Activated CD4-positive, alpha-beta T cell treated with anti-CD3 and anti-CD28 coated beads, Interleukin-2, amount 50 U/mL, for 4 hours (primary cell): ENCODE results near the gene CRX.
"Not testable (repeated sequence)": the region's sequence is repeated elsewhere in the genome, so short reads cannot be mapped to it uniquely, and the experiment has no call there.

ENCODE experiments used
- DNase-seq, 2 experiments: peaks; one replicate each; pipeline ENCODE4 v3.0.0-alpha.2; 2020

CRX gene

DNA sequence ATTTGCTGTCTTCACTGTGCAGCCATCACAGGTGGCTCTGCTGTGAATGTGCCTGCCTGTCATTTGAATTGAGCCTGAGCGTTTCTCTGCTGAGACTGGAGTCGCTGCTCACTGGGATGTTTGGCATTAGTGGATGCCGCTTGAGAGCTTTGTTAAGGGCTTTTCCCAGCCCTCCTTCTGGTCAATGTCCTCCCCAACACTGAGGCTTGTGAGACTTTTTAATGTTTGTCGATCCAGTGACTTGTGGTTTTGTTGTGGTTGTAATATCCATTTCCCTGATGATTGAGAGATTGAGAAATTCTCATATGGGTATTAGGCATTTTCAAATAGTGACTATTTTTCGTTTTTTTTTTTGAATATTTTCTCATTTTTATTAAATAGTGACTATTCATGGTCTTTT is 39.9 kb downstream of the CRX start:
- no peak for DNase-seq

DNA sequence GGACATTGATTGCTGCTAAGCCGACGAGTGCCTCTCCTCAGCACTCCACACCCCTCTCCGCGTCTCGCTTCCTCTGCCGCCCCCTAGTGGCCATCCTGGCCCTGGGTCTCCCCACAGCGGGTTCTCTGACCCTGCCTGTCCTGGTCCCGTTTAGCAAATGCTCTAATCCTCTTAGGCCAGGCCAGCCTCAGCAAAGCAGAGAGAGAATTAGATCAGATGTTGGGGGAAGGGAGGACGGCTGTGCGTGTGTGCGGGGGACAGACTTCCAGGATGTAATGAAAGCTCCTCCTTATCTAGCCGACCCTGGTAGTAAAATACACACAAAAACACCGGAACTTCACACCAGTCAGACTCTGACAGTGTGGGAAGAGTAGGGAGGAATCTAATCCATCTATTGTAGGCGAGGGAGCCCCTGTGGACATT is 41.8 kb downstream of the CRX start:
- peak; percentile 81 to 82 for DNase-seq

DNA sequence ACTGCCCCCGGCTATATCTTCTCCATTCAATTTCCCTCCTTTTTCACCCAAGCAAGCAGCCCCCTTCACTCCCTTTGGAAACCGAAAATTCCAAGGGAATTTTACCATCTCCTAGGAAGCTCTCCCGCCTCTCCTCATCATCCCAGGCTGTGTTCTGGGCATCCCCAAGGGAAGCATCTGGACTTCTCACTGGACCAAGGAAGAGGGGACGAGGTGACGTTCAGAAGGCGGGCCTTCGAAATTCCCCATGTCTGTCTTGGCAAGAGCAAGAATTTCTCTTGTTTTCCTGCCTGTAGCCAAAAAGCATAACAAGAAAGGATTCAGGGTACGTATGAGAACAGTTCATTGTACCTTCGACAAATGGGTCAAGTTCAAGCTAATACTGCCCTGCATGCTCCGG is 43.4 kb downstream of the CRX start:
- DNase-seq = no peak

DNA sequence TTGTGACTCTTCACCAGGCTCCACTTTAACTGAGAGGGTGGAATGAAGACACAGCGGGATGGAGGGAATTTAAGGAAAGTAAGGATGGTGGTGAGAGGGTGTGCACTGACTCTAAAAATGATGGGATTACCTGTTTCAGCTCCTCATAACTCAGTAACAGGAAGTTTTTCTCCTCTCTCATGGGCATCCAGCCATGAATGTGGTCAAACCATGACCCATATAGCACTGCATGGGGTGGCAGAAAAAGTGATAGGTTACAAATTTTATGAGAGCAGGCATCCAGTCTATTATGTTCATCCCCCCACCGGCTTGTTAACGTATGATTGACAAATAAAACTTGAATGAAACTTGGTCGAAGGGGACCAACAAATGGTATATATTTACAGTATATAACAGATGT is 57.2 kb downstream of the CRX start:
- no peak for DNase-seq

DNA sequence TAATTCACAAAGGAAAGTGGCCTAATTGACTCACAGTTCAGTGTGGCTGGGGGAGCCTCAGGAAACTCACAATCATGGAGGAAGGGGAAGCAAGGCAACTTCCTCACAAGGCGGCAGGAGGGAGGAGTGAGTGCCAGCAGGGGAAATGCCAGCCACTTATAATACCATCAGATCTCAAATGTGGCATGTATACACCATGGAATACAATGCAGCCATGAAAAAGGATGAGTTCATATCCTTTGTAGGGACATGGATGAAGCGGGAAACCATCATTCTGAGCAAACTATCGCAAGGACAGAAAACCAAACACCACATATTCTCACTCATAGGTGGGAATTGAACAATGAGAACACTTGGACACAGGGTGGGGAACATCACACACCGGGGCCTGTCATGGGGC is 57.6 kb downstream of the CRX start:
- DNase-seq = not testable (repeated sequence)

DNA sequence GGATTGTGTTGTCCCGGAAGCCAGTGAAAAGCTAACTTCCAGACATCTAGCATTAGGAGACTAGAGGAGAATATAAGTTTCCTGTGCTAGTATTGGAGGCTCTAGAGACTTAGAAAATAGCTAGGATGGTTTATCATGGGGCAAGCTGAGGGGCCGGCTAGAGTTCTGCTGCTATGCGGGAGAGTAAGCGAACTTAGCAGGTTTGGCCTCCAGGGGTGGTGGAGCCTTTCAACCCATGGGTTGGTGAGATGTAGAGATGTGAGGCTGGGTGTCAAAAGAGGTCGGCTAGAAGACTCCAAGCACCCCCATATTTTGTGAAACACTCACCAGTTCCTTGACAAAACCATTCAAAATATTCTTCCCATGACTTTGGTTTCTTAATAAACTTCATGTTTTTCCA is 60.0 kb downstream of the CRX start:
- no peak for DNase-seq

DNA sequence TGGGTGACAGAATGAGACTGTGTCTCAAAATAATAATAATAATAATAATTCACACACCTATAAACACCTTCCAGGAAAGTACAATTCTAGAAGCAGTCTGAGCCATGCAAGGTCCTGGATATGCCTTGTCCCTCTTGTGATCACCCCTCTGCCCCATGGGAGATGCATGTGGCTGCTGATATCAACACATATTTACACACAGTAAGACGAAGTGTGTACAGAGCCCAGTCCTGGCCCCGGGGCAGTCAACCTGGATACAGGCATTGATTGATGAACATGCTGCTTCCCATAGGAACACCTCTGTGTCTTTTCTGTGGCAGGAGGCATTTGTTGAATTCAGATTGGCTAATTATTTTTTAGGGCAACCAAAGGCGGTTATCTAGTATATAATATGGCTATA is 61.2 kb downstream of the CRX start:
- no peak for DNase-seq

DNA sequence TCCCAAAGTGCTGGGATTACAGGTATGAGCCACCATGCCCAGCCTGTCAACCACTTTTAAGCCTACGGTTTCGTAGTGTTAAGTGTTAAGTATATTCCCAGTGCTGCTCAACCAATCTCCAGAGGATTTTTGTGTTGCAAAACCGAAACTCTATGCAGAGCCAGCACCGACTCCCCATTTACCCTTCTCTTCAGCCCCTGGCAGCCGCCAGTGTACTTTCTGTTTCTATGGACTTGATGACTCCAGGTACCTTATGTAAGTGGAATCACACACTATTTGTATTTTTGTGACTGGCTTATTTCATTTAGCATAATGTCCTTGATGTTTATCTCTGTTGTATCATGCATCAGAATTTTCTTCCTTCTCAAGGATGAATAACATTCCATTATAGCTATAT is 63.3 kb downstream of the CRX start:
- DNase-seq = no peak

DNA sequence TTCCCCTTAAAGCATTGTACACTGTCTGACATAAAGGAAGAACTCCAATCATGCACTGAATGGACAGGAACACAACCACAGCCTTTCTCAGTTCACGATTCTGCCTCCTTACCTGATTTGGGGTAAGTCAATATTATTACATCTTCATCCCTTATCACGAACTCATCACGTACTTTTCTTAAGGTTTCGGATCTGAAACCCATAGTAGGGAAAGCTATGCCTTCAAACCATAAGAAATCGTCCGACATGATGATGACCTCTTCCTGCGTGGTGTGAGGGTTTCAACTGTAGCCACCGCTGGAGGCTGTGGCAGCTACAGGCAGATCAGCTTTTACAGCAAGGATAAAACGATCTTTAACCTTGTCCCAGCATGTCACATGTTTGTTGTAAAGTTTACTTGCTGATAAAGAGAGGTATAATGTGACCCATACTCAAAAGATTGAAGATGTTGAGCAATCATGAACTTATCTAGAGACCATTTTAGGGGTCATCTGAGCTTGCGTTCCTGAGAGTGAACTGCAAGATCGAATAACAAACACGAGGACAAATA is 64.3 kb downstream of the CRX start, which contains the start of gene SULT2A1:
SULT2A1 (minus strand) TSS at position 306 of the 550 bp plus-strand sequence; CDS start at position 248, 58 bp downstream.
- DNase-seq = no peak

DNA sequence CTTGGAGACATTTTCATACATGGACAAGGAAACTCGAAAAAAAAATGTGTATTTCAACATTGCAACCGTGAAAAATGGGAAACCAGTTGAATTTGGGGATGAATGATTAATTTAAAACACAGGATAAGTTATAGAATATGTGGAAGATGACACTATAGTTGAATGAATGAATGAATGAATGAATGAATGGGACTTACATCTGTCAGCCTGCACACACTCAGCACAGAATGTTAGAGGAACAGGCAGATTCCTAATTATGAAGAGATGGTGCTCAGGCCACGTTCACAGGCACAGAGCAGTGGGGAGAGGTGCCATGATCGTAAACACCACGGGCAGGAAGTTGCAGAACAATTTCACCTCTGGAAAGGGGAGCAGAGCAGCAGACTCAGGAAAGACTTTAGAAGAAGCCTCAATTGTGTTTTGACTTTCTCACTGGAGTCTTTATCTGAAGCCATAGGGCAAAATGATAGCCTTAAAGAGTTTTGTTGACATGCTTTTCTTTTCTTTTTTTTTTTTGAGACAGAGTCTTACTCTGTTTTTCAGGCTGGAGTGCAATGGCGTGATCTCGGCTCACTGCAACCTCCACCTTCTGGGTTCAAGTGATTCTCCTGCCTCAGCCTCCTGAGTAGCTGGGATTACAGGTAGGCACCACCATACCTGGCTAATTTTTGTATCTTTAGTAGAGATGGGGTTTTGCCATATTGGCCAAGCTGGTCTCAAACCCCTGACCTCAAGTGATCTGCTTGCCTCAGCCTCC is 69.3 kb downstream of the CRX start:
- no peak for DNase-seq

DNA sequence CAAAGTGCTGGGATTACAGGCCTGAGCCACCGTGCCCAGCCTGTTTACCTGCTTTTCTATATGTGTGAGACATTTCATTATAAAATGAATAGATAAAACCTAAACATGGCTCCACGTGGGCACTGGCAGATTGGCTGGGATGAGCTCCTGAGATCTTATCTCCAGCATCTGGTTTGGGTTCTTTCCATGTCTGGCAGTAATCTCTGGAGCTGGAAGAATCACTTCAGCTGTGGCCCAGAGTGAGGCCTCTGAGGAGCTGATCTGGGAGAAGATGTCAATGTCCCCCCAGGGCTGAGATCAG is 69.8 kb downstream of the CRX start:
- DNase-seq = no peak

DNA sequence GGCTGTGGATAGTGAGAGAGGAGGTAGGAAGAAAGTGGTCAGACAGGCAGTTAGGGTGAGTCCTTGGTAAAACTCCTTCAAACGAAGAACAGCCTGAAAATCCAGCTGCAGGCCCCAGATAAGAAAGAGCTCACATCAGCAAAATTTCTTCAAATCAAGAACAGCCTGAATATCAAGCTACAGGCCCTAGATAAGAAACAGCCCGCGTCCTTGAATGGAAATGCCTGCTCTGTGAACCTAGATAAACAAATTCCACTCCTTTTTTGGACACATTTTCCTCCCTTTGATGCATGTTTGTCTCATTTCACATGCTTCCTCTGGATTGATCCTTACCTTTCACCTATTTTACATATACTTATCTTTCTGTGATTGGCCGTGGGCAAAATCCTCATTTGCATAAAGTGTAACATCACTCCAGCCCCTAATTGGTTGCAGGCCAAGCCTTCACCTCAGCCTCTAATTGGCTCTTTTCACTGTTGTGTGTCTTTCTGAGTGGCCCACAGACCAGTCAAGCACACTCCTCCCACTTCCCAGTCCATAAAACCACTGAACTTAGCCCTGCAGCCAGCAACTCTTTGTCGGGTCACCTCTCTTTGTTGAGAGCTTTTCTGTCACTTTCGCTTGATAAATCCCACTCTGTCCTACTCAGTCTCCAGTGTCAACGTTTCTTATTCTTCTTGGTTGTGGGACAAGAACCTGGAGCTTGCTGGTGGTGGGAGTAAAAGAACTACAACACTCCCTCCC is 70.4 kb downstream of the CRX start:
- no peak for DNase-seq
